ENCODE measurements around the gene SCLY.
A peak's percentile ranks its signal among the peaks of the same experiment; 100 is the strongest.

Gene SCLY

DNA sequence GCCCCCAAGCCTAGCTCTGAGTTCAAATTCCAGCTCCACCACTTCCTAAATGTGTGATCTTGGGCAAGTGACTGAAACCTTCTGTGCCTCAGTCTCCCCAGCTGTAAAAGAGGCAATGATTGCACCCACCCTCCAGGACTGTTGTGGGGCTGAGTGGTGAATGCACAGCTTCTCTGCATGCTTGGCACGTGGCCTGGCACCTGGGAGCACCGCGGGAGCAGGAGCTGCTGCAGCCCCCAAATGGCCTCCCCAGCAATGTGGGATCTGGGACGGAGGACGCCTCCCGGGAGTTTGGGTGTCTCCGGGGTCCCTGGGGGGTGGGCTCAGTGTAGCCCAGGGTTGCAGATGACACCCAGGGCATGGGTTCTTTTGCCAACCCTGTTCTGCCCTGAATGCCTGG, 79.2 kb downstream of the SCLY start:
- no peak for DNase-seq (ENCODE audit: low spot score)

DNA sequence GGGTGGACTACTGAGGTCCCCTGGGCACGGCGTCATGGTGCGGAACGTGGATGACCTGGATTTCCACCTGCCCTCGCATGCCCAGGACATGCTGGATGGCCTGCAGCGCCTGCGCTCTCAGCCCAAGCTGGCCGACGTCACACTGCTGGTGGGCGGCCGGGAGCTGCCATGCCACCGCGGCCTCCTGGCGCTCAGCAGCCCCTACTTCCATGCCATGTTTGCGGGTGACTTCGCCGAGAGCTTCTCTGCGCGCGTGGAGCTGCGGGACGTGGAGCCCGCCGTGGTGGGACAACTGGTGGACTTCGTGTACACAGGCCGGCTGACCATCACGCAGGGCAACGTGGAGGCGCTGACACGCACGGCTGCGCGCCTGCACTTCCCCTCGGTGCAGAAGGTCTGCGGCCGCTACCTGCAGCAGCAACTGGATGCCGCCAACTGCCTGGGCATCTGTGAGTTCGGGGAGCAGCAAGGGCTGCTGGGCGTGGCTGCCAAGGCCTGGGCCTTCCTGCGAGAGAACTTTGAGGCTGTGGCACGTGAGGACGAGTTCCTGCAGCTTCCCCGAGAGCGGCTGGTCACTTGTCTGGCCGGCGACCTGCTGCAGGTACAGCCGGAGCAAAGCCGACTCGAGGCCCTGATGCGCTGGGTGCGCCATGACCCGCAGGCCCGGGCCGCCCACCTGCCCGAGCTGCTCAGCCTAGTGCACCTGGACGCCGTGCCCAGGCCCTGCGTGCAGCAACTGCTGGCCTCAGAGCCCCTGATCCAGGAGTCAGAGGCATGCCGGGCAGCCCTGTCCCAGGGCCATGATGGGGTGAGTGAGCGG, 80.1 kb downstream of the SCLY start:
- DNase-seq (ENCODE audit: low spot score): no peak

DNA sequence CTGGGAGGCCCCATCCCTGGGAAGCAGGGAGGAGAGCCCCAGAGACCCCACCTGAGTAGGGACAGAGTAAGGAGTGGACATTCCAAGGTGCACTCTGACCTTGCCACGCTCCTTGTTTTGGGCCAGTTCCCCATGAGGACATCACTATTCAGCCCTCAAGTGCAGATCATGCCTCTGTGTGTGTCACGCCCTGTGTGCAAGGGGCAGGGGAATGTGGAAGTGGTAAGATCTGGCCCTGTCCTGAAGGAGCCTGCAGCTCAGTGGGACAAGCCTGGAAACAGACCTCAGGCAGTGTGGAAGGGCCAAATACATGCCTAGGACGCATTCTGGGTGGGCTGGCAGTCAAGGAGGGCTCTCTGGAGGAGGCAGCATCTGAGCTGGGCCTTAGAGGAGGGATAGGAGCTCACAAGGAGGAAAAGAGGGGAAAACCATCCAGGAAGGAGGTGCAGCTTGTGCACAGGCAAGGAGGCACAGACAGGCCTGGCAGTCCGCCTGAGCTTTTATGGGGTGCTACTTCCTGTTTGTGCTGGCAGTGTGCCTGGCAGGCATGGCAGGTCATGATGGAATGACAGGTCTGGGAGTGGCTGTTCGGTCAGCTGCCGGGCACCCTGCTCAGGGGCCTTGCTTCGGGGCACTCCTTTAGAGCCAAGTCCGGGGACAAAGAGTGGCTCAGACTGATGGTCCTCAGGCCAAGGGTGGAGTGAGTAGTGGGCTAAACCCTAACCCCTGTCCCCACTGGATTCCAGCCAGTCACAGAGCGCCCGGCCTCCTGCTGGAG, 80.9 kb downstream of the SCLY start:
- no peak for DNase-seq (ENCODE audit: low spot score)

DNA sequence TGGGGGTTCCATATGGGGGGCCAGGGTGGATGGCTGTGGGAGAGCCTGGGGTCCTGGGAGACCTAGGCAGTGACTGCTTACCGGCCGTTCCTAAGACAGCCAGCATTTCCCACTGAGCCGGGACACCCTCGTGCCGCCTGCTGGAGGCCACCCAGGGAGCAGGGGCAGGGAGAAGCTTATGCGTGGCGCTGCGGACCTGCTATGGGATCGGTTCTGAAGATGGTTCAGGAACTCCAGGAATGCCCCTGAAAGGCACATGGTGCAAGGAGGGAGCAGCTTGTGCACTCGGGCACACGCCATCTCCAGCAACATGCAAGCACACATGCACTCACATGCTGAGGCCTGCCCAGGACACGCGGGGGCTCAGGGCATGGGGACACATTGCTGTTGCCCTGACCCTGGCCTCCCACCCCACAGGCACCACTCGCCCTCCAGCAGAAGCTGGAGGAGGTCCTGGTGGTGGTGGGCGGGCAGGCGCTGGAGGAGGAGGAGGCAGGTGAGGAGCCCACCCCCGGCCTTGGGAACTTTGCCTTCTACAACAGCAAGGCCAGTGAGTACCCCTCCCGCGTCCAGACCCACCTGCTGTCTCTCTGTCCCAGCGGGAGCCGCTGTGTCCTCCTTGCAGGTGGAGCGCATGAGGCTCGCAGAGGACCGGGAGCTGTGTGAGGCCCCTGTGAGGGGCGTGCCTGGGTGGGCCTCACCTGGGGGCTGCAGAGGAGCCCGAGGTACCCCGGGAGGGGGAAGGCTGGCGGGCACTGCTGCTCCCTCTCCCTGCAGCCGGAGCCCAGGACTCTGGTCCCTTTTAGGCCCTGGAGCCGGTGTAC, 81.8 kb downstream of the SCLY start:
- DNase-seq (ENCODE audit: low spot score): no peak

DNA sequence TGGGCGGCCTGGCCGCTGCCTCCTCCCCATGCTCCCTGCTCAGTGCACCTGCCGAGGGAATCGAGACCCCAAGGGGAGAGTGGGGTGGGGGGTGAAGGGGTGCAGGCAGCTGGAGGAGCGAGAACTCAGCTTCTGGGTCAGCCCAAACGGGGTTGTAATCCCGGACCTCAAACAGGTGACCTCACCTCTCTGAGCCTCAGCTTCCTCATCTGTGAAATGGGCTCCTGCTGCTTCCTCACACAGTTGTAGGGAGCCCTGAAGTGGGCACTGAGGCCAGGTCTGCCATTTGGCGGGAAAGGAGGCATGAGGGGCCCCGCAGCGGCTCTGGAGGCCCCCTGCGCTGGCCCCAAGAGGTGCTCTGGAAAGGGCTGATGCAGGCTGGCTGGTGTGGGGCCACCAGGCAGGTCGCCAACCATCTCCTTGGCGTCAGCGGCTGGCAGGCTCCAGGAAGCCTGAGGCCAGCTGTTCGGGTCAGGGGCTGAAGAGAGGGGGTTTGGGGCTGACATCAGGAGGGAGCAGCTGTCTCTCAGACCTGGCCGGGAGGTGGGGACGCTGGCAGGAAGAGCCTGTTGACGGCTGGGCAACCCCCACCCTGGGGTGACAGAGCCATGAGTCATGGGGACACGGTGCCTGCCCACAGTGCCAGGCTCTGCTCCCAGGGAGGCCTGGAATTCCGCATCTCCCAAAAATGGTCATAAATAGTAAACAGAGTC, 82.6 kb downstream of the SCLY start:
- DNase-seq (ENCODE audit: low spot score): peak; percentile 92

DNA sequence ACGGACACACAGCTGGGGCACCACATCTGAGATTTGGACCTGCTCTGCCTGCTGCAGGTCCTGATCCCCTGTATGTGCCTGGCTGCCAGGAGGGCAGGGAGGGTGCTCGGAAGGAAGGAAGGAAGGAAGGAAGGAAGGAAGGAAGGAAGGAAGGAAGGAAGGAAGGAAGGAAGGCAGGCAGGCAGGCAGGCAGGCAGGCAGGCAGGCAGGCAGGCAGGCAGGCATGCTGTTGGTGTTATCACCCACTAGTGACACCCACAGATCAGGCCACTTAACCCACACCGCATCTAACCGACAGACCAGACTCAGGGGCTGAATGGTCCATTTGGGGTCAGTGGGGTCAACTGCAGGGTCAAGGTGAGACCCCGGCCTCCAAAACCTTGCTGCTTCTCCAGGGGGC, 83.5 kb downstream of the SCLY start:
- no peak for DNase-seq (ENCODE audit: low spot score)

DNA sequence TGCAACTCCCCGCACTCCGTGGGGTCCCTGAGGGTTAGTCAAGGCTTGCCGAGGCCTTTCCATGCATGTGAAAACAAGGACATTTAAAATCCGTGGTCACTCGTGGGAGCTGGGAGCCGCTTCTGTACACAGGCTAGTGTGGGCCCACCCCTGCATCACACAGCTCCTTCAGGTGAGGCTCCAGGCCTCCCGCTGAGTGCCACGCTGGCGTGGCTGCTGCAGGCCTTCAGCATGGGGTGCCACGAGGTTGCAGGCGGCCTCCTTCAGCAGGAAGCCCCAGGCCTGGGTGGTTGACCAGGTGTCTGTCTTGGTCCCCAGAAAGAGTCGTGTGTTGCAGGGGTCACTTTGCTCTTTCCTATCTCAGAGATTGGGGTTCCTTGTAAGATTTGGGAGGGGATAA, 84.2 kb downstream of the SCLY start:
- DNase-seq (ENCODE audit: low spot score): no peak

DNA sequence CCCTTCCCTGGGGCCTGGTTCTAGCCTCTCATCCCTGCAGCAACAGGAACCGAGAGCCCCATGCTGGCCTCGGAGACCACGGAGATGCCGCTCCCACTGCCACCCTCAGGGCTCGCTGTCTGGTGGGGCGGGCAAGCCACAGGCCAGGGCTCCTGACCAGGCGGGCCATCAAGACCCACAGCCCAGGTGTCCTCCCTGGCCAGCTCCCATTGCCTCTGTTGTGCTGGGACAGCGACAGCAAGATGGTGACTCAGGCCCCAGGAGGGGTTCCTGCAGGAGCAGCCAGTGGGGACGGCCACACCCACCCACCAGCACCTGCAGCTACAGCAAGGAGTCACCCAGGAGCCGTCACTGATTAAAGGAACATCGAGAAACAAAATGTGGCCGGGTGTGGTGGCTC, 85.0 kb downstream of the SCLY start:
- DNase-seq (ENCODE audit: low spot score): no peak

DNA sequence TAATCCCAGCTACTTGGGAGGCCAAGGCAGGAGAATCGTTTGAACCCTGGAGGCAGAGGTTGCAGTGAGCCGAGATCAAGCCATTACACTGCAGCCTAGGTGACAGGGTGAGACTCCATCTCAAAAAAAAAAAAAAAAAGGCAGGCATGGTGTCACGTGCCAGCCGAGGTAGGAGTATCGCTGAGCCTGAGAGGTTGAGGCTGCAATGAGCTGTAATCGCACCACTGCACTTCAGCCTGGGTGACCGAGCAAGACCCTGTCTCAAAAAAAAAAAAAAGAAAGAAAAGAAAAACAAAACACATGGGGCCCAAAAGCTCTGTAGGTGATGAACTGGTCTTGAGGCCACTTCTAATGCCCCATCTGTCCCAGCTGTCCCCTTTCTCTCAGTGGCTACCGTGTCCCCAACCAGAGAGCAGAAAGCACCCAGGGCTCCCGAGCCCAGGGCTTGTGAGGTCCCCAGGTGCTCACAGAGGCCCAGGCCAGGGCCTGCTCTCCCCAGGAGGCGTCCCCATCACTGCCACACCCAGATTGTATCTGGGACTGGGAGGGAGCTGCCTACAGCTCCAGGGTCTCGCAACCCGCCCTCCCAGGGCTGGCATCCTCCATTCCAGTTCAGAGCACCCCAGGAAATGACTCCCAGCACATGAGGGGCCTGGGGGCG, 86.2 kb downstream of the SCLY start:
- no peak for DNase-seq (ENCODE audit: low spot score)

DNA sequence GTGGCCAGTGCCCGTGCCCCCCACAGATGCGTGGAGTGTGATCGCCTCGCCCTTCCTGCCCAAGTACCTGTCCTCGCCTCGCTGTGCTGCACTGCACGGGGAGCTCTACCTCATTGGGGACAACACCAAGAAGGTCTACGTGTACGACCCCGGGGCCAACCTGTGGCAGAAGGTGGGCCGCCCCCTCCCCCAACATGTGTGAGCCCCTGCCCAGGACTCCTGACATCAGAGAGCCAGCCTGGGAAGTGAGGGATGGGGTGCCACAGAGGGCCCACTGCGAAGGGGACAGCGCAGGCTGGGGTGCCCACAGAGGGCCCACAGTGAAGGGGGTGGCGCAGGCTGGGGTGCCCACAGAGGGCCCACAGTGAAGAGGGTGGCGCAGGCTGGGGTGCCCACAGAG, 88.2 kb downstream of the SCLY start:
- no peak for DNase-seq (ENCODE audit: low spot score)
